Measurements from ENCODE around the gene PDK3.

GRCh38 chrX:24506082-24506481, 41.0 kb downstream of the PDK3 start:
- no peak for TF ChIP-seq CTCF (IDR thresholded peaks at IDR 0.05)
- TF ChIP-seq POLR2A (IDR thresholded peaks at IDR 0.05) = no peak
